GM23338 (cell line): ENCODE results near the gene CPA3. TPM values are rescaled to one million over a fixed set of nuclear protein-coding genes. Genes with fewer than 3 reads are reported as not detected.

ENCODE experiments used
- ATAC-seq: fragments of 200-7000 bp; cut with Tn5 transposase; 3 replicates; pipeline ENCODE4 v1.9.1; 2020
- DNase-seq: peaks from one replicate; pipeline ENCODE4 v3.0.0-alpha.2; 2015; ENCODE audit warnings: low spot score
- H2AFZ ChIP-seq: fragments of 200-600 bp; sonication (generic); 2 replicates; pipeline ENCODE4 v1.8.0; 2016; ENCODE audit warnings: antibody characterized with exemption, mild to moderate bottlenecking, moderate library complexity
- H3F3A ChIP-seq: fragments of 200-600 bp; sonication (generic); replicated peaks from 2 replicates; pipeline ENCODE4 v1.8.0; 2017; ENCODE audit warnings: antibody characterized with exemption, mixed run types, low read depth
- H3K27ac ChIP-seq: fragments of 200-600 bp; sonication (generic); 2 replicates; pipeline ENCODE4 v1.6.1; 2016; ENCODE audit warnings: low read depth
- H3K27me3 ChIP-seq: fragments of 200-600 bp; sonication (generic); 2 replicates; pipeline ENCODE4 v1.8.0; 2016; ENCODE audit warnings: mild to moderate bottlenecking, mixed run types, moderate library complexity; ENCODE audit not compliant: insufficient read depth
- H3K36me3 ChIP-seq: fragments of 200-600 bp; sonication (generic); 2 replicates; pipeline ENCODE4 v1.8.0; 2016; ENCODE audit warnings: mild to moderate bottlenecking; ENCODE audit not compliant: insufficient read depth
- H3K4me1 ChIP-seq: fragments of 200-600 bp; sonication (generic); 2 replicates; pipeline ENCODE4 v1.8.0; 2016; ENCODE audit warnings: mild to moderate bottlenecking, moderate library complexity; ENCODE audit not compliant: insufficient read depth
- H3K4me2 ChIP-seq: fragments of 200-600 bp; sonication (generic); 2 replicates; pipeline ENCODE4 v1.7.1; 2017; ENCODE audit warnings: mixed run types
- H3K4me3 ChIP-seq: fragments of 200-600 bp; sonication (generic); 2 replicates; pipeline ENCODE4 v1.6.1; 2016; ENCODE audit warnings: mixed run types
- H3K79me2 ChIP-seq: fragments of 200-600 bp; sonication (generic); replicated peaks from 2 replicates; pipeline ENCODE4 v1.8.0; 2017; ENCODE audit warnings: mild to moderate bottlenecking; ENCODE audit not compliant: insufficient read depth
- H3K9me2 ChIP-seq: fragments of 200-600 bp; sonication (generic); 2 replicates; pipeline ENCODE4 v1.8.0; 2017; ENCODE audit not compliant: insufficient read depth
- H4K20me1 ChIP-seq: fragments of 200-600 bp; sonication (generic); replicated peaks from 2 replicates; pipeline ENCODE4 v1.8.0; 2017; ENCODE audit warnings: mild to moderate bottlenecking; ENCODE audit not compliant: insufficient read depth
- H3K27ac Mint-ChIP-seq: 2 replicates; pipeline ENCODE4 v1.8.0; 2020; ENCODE audit warnings: inconsistent platforms, mild to moderate bottlenecking, moderate library complexity, mixed read lengths
- H3K27me3 Mint-ChIP-seq: 3 replicates; pipeline ENCODE4 v1.8.0; 2022; ENCODE audit warnings: low read depth, mild to moderate bottlenecking, moderate library complexity, mixed read lengths, inconsistent platforms; ENCODE audit not compliant: insufficient read depth, poor library complexity
- H3K36me3 Mint-ChIP-seq: 3 replicates; pipeline ENCODE4 v1.8.0; 2021; ENCODE audit warnings: low read depth, mild to moderate bottlenecking, inconsistent platforms, moderate library complexity, mixed read lengths
- H3K4me1 Mint-ChIP-seq: 3 replicates; pipeline ENCODE4 v1.8.0; 2020; ENCODE audit warnings: mild to moderate bottlenecking, inconsistent platforms, mixed read lengths
- H3K4me3 Mint-ChIP-seq: 3 replicates; pipeline ENCODE4 v1.8.0; 2021; ENCODE audit warnings: moderate library complexity, mild to moderate bottlenecking, inconsistent platforms, mixed read lengths
- H3K9me3 Mint-ChIP-seq: 3 replicates; pipeline ENCODE4 v1.8.0; 2020; ENCODE audit warnings: moderate library complexity, mild to moderate bottlenecking, inconsistent platforms, mixed read lengths
- CREB1 ChIP-seq: fragments of 250-450 bp; sonication (Bioruptor Pico); IDR thresholded peaks from 2 replicates; pipeline ENCODE4 v1.5.0; 2020; ENCODE audit warnings: low read depth, mild to moderate bottlenecking, moderate library complexity
- EZH2 ChIP-seq: fragments of 200-600 bp; sonication (generic); IDR thresholded peaks from one replicate; pipeline ENCODE4 v1.8.0; 2017; ENCODE audit warnings: antibody characterized with exemption, mild to moderate bottlenecking, low read depth; ENCODE audit not compliant: unreplicated experiment
- EZH2phosphoT487 ChIP-seq: fragments of 200-600 bp; sonication (generic); IDR thresholded peaks from one replicate; pipeline ENCODE4 v1.8.1; 2018; ENCODE audit warnings: antibody characterized with exemption; ENCODE audit not compliant: unreplicated experiment
- JUNB ChIP-seq: IDR thresholded peaks from one replicate; pipeline ENCODE4 v1.6.1; 2016; ENCODE audit warnings: antibody characterized with exemption; ENCODE audit not compliant: unreplicated experiment
- NANOG ChIP-seq: IDR thresholded peaks from 2 replicates; pipeline ENCODE4 v1.6.1; 2016; ENCODE audit warnings: antibody characterized with exemption, borderline replicate concordance
- POLR2AphosphoS5 ChIP-seq: IDR thresholded peaks from 2 replicates; pipeline ENCODE4 v1.6.1; 2016; ENCODE audit warnings: antibody characterized with exemption, low read depth
- STAT1 ChIP-seq: IDR thresholded peaks from one replicate; pipeline ENCODE4 v1.6.1; 2016; ENCODE audit warnings: antibody characterized with exemption; ENCODE audit not compliant: unreplicated experiment
- ZNF114 ChIP-seq: fragments of 250-450 bp; sonication (Bioruptor Pico); IDR thresholded peaks from 2 replicates; pipeline ENCODE4 v1.5.0; 2020; ENCODE audit warnings: mild to moderate bottlenecking, moderate library complexity
- ZNF331 ChIP-seq: fragments of 250-450 bp; sonication (Bioruptor Pico); IDR thresholded peaks from 2 replicates; pipeline ENCODE4 v1.5.0; 2020; ENCODE audit warnings: low read depth, mild to moderate bottlenecking, moderate library complexity
- polyA plus RNA-seq: library from polyadenylated mRNA; unstranded; fragments of >200 nt; fragmentation: Nextera tagmentation; extraction: Ambion mirVana; gene quantifications from 2 replicates; pipeline ENCODE4 v1.2.1, GENCODE V29; 2016
- total RNA-seq: library from RNA; depleted of rRNA; stranded (reverse); fragments of >200 nt; shearing (Covaris generic); gene quantifications from 2 replicates; pipeline ENCODE4 v1.2.3, GENCODE V29; 2014
- TF ChIP-seq, protein P1 (sequence below), 2 experiments: fragments of 200-600 bp in 1 of 2; sonication (generic) in 1 of 2; conservative IDR thresholded peaks; 2 replicates each; pipeline versions ENCODE4 v1.5.1 to v1.6.1; 2016 to 2017; ENCODE audit warnings: antibody characterized with exemption in 2 of 2, low read depth in 2 of 2, mild to moderate bottlenecking in 2 of 2, moderate library complexity in 1 of 2
- TF ChIP-seq, protein P2 (sequence below): IDR thresholded peaks from one replicate; pipeline ENCODE4 v1.6.1; 2018; ENCODE audit warnings: antibody characterized with exemption; ENCODE audit not compliant: unreplicated experiment
- TF ChIP-seq, protein P3 (sequence below): fragments of 250-450 bp; sonication (Bioruptor Pico); IDR thresholded peaks from 2 replicates; pipeline ENCODE4 v1.5.0; 2020; ENCODE audit warnings: mild to moderate bottlenecking, moderate library complexity
- TF ChIP-seq, protein P4 (sequence below): IDR thresholded peaks from 2 replicates; pipeline ENCODE4 v1.6.1; 2016; ENCODE audit warnings: antibody characterized with exemption

CPA3 gene
- total and polyA plus RNA-seq, 2 experiments from 2014 or later = not detected

DNA sequence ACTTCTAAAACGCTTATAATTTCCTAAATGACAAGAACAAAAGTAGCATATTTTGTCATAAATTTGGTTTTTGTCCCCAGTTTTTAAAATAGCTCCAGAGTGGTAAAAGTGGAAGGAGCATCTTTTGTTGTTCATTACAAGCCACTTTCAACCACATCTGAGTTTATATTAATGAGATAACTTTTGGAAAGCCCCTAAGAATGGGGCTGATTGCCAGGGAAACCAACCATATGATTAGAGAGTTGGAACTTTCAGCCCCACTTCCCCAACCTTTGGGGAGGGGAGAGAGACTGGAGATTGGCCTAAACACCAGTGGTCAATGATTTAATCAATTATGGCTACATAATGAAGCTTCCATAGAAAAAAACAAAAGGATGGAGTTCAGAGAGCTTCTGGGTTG, 57.4 kb downstream of the CPA3 start:
- ATAC-seq = no peak
- Histone ChIP-seq H3K4me1 (no peaks in the 10 kb centered on the region), H3F3A (no peaks in the 10 kb centered on the region), H3K4me2 (no peak overlapping the region), H3K36me3 (no peaks in the 10 kb centered on the region), H3K9me2 (no peaks in the 10 kb centered on the region), H3K4me3 (no peak overlapping the region), H4K20me1 (no peaks in the 10 kb centered on the region), H3K27ac (no peak overlapping the region), H2AFZ (no peak overlapping the region), H3K79me2 (no peaks in the 10 kb centered on the region), H3K27me3 (no peaks in the 10 kb centered on the region)
- DNase-seq = no peak
- Mint-ChIP-seq H3K36me3 (no peaks in the 10 kb centered on the region), H3K27me3 (peaks cover 2% of the 10 kb centered on the region), H3K4me1 (no peaks in the 10 kb centered on the region), H3K27ac (no peak overlapping the region), H3K9me3 (peaks cover 12% of the 10 kb centered on the region; the same call in 2 of the 3 replicates), H3K4me3 (no peak overlapping the region)
- TF ChIP-seq, protein P1, sequence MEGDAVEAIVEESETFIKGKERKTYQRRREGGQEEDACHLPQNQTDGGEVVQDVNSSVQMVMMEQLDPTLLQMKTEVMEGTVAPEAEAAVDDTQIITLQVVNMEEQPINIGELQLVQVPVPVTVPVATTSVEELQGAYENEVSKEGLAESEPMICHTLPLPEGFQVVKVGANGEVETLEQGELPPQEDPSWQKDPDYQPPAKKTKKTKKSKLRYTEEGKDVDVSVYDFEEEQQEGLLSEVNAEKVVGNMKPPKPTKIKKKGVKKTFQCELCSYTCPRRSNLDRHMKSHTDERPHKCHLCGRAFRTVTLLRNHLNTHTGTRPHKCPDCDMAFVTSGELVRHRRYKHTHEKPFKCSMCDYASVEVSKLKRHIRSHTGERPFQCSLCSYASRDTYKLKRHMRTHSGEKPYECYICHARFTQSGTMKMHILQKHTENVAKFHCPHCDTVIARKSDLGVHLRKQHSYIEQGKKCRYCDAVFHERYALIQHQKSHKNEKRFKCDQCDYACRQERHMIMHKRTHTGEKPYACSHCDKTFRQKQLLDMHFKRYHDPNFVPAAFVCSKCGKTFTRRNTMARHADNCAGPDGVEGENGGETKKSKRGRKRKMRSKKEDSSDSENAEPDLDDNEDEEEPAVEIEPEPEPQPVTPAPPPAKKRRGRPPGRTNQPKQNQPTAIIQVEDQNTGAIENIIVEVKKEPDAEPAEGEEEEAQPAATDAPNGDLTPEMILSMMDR (conservative IDR thresholded peaks at IDR 0.05; ENCODE audit: low read depth in 2 of 2) = no peak
- TF ChIP-seq JUNB = no peak
- TF ChIP-seq NANOG = no peak
- no peak for TF ChIP-seq EZH2
- TF ChIP-seq ZNF114 (CRISPR knock-in tag) = no peak
- TF ChIP-seq, protein P2, sequence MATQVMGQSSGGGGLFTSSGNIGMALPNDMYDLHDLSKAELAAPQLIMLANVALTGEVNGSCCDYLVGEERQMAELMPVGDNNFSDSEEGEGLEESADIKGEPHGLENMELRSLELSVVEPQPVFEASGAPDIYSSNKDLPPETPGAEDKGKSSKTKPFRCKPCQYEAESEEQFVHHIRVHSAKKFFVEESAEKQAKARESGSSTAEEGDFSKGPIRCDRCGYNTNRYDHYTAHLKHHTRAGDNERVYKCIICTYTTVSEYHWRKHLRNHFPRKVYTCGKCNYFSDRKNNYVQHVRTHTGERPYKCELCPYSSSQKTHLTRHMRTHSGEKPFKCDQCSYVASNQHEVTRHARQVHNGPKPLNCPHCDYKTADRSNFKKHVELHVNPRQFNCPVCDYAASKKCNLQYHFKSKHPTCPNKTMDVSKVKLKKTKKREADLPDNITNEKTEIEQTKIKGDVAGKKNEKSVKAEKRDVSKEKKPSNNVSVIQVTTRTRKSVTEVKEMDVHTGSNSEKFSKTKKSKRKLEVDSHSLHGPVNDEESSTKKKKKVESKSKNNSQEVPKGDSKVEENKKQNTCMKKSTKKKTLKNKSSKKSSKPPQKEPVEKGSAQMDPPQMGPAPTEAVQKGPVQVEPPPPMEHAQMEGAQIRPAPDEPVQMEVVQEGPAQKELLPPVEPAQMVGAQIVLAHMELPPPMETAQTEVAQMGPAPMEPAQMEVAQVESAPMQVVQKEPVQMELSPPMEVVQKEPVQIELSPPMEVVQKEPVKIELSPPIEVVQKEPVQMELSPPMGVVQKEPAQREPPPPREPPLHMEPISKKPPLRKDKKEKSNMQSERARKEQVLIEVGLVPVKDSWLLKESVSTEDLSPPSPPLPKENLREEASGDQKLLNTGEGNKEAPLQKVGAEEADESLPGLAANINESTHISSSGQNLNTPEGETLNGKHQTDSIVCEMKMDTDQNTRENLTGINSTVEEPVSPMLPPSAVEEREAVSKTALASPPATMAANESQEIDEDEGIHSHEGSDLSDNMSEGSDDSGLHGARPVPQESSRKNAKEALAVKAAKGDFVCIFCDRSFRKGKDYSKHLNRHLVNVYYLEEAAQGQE = no peak
- TF ChIP-seq, protein P3, sequence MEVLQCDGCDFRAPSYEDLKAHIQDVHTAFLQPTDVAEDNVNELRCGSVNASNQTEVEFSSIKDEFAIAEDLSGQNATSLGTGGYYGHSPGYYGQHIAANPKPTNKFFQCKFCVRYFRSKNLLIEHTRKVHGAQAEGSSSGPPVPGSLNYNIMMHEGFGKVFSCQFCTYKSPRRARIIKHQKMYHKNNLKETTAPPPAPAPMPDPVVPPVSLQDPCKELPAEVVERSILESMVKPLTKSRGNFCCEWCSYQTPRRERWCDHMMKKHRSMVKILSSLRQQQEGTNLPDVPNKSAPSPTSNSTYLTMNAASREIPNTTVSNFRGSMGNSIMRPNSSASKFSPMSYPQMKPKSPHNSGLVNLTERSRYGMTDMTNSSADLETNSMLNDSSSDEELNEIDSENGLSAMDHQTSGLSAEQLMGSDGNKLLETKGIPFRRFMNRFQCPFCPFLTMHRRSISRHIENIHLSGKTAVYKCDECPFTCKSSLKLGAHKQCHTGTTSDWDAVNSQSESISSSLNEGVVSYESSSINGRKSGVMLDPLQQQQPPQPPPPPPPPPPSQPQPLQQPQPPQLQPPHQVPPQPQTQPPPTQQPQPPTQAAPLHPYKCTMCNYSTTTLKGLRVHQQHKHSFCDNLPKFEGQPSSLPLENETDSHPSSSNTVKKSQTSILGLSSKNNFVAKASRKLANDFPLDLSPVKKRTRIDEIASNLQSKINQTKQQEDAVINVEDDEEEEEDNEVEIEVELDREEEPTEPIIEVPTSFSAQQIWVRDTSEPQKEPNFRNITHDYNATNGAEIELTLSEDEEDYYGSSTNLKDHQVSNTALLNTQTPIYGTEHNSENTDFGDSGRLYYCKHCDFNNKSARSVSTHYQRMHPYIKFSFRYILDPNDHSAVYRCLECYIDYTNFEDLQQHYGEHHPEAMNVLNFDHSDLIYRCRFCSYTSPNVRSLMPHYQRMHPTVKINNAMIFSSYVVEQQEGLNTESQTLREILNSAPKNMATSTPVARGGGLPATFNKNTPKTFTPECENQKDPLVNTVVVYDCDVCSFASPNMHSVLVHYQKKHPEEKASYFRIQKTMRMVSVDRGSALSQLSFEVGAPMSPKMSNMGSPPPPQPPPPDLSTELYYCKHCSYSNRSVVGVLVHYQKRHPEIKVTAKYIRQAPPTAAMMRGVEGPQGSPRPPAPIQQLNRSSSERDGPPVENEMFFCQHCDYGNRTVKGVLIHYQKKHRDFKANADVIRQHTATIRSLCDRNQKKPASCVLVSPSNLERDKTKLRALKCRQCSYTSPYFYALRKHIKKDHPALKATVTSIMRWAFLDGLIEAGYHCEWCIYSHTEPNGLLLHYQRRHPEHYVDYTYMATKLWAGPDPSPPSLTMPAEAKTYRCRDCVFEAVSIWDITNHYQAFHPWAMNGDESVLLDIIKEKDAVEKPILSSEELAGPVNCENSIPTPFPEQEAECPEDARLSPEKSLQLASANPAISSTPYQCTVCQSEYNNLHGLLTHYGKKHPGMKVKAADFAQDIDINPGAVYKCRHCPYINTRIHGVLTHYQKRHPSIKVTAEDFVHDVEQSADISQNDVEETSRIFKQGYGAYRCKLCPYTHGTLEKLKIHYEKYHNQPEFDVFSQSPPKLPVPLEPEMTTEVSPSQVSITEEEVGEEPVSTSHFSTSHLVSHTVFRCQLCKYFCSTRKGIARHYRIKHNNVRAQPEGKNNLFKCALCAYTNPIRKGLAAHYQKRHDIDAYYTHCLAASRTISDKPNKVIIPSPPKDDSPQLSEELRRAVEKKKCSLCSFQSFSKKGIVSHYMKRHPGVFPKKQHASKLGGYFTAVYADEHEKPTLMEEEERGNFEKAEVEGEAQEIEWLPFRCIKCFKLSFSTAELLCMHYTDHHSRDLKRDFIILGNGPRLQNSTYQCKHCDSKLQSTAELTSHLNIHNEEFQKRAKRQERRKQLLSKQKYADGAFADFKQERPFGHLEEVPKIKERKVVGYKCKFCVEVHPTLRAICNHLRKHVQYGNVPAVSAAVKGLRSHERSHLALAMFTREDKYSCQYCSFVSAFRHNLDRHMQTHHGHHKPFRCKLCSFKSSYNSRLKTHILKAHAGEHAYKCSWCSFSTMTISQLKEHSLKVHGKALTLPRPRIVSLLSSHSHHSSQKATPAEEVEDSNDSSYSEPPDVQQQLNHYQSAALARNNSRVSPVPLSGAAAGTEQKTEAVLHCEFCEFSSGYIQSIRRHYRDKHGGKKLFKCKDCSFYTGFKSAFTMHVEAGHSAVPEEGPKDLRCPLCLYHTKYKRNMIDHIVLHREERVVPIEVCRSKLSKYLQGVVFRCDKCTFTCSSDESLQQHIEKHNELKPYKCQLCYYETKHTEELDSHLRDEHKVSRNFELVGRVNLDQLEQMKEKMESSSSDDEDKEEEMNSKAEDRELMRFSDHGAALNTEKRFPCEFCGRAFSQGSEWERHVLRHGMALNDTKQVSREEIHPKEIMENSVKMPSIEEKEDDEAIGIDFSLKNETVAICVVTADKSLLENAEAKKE (CRISPR knock-in tag) = no peak
- TF ChIP-seq EZH2phosphoT487 = no peak
- TF ChIP-seq STAT1 = no peak
- no peak for TF ChIP-seq POLR2AphosphoS5
- TF ChIP-seq CREB1 = no peak
- TF ChIP-seq, protein P4, sequence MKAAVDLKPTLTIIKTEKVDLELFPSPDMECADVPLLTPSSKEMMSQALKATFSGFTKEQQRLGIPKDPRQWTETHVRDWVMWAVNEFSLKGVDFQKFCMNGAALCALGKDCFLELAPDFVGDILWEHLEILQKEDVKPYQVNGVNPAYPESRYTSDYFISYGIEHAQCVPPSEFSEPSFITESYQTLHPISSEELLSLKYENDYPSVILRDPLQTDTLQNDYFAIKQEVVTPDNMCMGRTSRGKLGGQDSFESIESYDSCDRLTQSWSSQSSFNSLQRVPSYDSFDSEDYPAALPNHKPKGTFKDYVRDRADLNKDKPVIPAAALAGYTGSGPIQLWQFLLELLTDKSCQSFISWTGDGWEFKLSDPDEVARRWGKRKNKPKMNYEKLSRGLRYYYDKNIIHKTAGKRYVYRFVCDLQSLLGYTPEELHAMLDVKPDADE = no peak
- no peak for TF ChIP-seq ZNF331 (CRISPR knock-in tag)
